ENCODE measurements around the gene ANAPC2.

DNA sequence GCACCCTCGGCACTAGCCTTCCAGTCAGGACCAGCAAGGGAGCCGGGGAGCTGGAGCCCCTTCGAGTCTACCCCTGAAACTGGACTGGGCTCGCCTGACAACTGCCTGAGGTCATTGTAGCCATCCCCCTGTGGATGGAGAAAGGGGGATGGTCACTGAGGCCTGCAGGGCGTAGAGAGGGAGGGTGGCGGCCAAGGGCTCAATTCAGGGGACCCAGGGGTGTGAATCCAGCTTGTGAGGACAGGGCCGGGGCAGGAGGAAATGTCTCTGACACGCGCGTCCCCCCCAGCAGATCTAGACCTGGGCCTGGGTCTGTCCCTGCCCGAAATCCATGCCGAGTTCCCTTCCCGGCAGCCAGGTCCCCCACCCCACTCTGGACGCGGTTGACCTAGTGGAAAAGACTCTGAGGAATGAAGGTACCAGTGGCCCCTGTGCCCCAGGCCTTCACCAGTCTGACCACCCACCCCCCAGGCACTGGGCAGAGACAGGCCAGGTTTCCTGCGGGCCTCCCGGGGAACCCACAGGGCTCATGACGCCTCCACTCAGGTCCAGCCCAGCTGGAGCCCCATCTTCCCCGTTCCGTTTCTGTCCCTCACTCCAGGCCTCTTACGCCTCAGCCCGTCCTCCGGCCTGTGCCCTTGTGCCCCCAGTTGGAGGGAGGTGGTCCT lies 43.1 kb upstream of the ANAPC2 start:
- no peak for TF ChIP-seq SUZ12 (IDR thresholded peaks at IDR 0.05)
- TF ChIP-seq HDGF (IDR thresholded peaks at IDR 0.05; ENCODE audit: borderline replicate concordance) = no peak
- TF ChIP-seq NFRKB (IDR thresholded peaks at IDR 0.05) = no peak
- TF ChIP-seq SP1 (IDR thresholded peaks at IDR 0.05) = no peak
- TF ChIP-seq FOXM1 (IDR thresholded peaks at IDR 0.05; ENCODE audit: borderline replicate concordance) = no peak
- TF ChIP-seq LEF1 (IDR thresholded peaks at IDR 0.05; ENCODE audit: borderline replicate concordance) = no peak

Measured in HEK293T (cell line).